ENCODE data around the gene SNAPC4.

Gene SNAPC4

DNA sequence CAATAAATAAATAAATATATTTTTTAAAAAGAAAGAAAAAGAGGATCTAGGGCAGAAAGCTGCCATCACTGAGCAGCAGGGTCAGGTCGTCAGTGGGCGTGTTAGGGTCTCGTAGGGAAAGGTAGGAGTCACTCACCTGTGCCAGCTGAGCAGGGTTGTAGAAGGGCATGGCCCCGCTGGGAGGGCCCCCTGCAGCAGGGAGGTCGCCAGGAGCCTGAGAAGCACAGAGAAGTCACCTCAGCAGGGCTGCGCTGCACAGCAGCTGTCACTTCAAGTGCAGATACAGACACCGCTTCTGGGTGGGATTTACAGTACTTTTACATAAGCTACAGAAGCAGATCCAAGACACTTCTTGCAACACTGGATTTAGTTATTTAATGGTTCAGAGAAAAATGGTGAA is 43.7 kb upstream of the SNAPC4 start:
- TF ChIP-seq, protein P1, sequence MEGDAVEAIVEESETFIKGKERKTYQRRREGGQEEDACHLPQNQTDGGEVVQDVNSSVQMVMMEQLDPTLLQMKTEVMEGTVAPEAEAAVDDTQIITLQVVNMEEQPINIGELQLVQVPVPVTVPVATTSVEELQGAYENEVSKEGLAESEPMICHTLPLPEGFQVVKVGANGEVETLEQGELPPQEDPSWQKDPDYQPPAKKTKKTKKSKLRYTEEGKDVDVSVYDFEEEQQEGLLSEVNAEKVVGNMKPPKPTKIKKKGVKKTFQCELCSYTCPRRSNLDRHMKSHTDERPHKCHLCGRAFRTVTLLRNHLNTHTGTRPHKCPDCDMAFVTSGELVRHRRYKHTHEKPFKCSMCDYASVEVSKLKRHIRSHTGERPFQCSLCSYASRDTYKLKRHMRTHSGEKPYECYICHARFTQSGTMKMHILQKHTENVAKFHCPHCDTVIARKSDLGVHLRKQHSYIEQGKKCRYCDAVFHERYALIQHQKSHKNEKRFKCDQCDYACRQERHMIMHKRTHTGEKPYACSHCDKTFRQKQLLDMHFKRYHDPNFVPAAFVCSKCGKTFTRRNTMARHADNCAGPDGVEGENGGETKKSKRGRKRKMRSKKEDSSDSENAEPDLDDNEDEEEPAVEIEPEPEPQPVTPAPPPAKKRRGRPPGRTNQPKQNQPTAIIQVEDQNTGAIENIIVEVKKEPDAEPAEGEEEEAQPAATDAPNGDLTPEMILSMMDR (IDR thresholded peaks at IDR 0.05; ENCODE audit: extremely low read depth, insufficient read depth, missing control alignments) = no peak
- DNase-seq (ENCODE audit: low spot score) = no peak
- in situ Hi-C loops (cut with MboI; ENCODE audit: low pct_unique_long_range_greater_than_20kb, low sequenced_read_pairs, unreplicated experiment) = no loop called here

DNA sequence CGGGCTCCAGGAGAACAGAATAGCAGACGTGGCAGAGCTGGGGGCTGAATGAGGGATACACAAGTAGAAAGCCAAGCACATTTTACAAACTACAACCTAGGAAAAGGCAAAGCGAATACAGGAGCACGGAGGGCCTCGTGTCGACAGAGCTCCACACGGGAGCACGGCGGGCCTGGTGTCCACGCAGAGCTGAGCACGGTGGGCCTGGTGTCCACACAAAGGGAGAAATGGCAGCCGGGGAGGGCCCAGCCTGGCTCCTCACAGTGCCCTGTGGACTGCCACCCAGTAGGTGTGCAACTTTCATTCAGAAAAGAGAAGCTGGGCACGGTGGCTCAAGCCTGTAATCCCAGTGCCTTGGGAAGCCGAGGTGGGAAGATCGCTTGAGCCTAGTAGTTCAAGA is 43.1 kb upstream of the SNAPC4 start:
- in situ Hi-C loops (cut with MboI; ENCODE audit: low pct_unique_long_range_greater_than_20kb, low sequenced_read_pairs, unreplicated experiment) = no loop called here
- TF ChIP-seq, protein P1 (IDR thresholded peaks at IDR 0.05; ENCODE audit: extremely low read depth, insufficient read depth, missing control alignments) = no peak
- no peak for DNase-seq (ENCODE audit: low spot score)

DNA sequence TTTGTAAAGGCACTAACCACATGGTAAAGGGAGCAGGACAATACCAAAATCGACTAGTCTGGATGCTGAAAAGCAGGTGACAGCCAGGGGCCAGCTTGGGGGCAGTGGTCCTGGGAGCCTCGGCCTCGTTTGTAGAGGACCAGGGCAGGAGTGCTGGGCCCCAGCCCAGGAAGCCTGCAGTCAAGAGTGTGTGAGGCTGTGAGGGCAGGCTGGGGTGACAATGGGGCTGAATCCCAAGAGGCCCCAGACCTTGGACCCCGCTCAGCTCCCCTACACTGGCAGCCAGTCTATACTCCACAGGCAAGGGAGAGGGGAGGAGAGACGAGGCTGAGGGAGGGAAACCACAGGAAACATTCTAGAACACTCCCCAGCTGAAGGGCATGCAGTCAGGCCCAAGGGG is 42.3 kb upstream of the SNAPC4 start:
- no peak for DNase-seq (ENCODE audit: low spot score)
- TF ChIP-seq, protein P1 (IDR thresholded peaks at IDR 0.05; ENCODE audit: extremely low read depth, insufficient read depth, missing control alignments) = no peak
- in situ Hi-C loops (cut with MboI; ENCODE audit: low pct_unique_long_range_greater_than_20kb, low sequenced_read_pairs, unreplicated experiment) = no loop called here

DNA sequence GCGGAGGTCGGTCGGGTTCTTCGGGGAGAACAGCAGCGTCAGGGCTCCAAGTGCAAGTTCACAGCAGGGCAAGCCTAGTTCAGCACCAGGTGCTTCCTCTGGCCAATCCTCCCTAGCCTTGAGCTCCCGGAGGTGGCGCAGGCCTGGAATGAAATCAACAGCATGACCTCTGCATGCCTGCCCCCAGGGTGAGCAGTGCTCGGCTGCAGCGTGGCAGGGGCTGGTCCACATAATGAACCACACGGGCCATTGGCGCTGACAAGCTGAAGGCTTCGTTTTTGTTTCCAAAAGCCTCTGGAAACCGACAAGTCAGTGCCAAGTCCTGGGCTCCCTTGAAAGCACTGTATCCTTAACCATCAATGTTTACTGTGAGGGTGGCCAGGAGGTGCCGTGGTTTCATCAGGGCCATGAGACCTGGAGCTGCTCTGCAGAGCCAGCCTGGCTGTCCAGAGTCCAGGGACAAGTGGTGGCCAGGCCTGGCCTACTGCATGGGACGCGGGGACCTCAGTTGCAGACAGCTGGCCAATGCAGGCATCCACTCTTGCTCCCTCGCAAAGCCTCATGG is 41.8 kb upstream of the SNAPC4 start:
- DNase-seq (ENCODE audit: low spot score) = no peak
- TF ChIP-seq, protein P1 (IDR thresholded peaks at IDR 0.05; ENCODE audit: extremely low read depth, insufficient read depth, missing control alignments) = no peak
- in situ Hi-C loops (cut with MboI; ENCODE audit: low pct_unique_long_range_greater_than_20kb, low sequenced_read_pairs, unreplicated experiment) = no loop called here

DNA sequence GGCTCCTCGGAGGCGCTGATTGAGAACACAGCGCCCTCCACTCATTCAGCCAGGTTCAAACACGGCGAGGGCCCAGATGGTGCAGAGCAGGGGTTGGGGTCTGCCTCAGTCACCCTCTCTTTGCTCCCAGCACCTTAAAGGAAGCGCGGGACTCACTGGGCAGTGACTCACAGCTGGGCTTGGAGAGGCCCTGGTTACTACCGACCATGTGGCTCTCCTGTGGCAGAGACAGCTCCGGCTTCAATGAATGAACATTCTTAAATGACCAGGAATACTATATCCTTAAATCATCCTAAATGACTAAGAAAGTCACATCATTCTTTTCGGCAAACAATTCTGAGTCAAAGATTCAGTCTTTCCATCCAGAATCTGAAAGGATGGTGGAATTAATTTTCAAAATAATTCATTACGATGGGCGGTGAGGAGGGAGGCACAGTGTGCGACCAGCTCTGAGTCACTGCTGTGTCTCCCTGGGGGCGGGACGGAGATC is 41.3 kb upstream of the SNAPC4 start:
- TF ChIP-seq, protein P1 (IDR thresholded peaks at IDR 0.05; ENCODE audit: extremely low read depth, insufficient read depth, missing control alignments) = no peak
- DNase-seq (ENCODE audit: low spot score) = no peak
- in situ Hi-C loops (cut with MboI; ENCODE audit: low pct_unique_long_range_greater_than_20kb, low sequenced_read_pairs, unreplicated experiment) = no loop called here

DNA sequence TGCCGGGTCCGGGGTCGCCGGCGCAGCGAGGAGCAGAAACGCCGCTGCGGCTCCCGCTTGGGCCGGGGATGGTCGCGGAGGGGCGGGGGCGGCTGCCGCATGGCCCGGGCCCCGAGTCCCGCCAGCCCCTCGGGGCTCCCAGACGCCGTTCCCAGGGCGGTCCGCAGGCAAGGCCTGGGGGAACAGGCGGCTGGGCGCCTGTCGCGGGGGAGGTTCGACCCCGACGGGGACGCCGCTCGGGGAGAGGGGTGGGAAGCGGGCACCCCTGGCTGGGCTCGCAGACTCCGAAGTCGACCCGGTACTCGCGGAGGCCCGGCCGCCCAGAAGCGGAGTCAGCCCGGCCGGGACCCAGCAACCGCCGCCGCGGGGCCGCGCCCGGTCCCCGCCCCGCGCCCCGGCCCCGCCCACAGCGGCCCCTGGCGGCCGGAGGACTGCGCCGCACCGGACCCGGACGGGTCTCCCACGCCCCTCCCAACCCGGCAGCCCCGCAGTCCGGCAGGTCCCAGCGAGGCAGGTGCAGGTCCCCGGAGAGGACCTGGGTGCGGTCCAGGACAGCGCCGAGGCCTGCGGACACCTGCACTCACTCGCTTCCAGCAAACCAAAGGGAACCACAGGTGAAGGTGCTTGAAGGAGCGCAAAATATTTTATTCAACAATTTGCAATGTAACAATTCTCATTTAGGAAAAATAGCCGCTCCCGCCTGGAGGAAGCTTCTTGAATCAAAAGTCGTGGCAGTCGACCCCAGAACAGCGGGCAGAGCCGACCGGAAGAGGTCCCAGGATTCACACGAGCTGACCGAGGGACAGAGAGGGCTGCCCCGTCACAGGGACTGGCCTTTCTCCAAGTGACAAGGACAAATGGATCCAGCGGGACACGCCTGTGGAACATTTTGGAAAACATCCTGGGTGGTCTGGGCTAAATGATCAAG is 39.8 kb upstream of the SNAPC4 start, which contains the start of gene INPP5E:
INPP5E (minus strand) TSS at position 365 of the 928 bp plus-strand sequence. CDS start 426 bp downstream, outside the sequence.
- peak; percentile 98 for DNase-seq (ENCODE audit: low spot score)
- in situ Hi-C loops (cut with MboI; ENCODE audit: low pct_unique_long_range_greater_than_20kb, low sequenced_read_pairs, unreplicated experiment) = no loop called here
- TF ChIP-seq, protein P1 (IDR thresholded peaks at IDR 0.05; ENCODE audit: extremely low read depth, insufficient read depth, missing control alignments) = peak; percentile 75

Data from GM13977 (cell line).